NCI-H1105 treated with DMSO at 0.1 percent for 48 hours (cell line): ENCODE measurements around the gene DHRS2.

Experiments used
- DNase-seq: peaks from one replicate; lab custom pipeline; 2025; lab: John Stamatoyannopoulos, UW

DHRS2 gene

GRCh38 chr14:23612802-23613201, 23.4 kb upstream of the DHRS2 start:
- no peak for DNase-seq

DNA sequence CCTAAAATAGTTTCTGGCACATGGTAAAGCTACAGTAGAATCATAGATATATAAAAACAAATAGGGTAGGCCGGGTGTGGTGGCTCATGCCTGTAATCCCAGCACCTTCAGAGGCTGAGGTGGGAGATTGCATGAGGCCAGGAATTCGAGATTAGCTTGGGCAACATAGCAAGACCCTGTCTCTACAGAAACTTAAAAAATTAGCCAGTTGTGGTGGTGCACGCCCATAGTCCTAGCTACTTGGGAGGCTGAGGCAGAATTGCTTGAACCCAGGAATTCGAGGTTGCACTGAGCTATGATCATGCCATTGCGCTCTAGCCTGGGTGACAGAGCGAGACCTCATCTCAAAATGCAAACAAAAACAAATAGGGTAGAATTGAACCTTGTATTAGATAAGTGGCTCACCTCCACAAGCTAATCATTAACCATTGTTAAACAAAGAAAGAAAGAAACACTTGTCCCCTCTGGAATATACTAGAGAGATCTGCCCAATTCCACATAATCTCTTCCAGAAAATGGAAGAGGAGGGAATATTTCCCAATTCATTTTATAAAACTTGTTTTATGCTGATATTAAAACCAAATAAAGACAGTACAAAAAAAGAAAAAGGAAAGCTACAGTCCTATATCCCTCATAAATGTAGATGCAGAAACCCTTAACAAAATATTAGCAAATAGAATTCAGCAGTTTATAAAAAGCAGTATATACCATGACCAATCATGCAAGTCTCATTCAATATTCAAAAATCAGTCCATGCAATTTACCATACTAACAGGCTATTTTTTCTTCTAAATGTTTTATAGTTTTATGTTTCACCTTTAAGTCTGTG, 22.7 kb upstream of the DHRS2 start:
- no peak for DNase-seq

- DNase-seq = no peak
These were observed 21.8 kb upstream of the DHRS2 start for GRCh38 chr14:23614395-23614828.

GRCh38 chr14:23615856-23616255, 20.3 kb upstream of the DHRS2 start:
- no peak for DNase-seq

DNA sequence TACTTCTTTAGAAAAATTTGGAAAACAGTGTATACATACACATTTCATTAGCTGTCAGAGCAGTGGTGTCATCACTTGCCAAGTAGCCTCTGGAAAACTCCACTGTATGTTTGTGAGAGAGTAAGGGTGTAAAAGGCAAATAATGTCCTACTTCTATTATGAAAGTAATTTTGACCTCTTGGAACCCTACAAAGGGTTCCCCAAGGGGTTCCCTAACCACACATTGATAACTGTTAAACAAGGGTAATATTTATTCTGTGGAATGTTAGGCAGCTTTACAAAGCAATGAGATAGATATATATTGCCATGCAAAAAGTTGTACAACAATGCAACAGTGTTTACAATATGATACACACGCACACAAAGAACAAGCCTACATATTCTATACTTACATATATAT, 18.6 kb upstream of the DHRS2 start:
- no peak for DNase-seq

- no peak for DNase-seq
These were observed 17.7 kb upstream of the DHRS2 start for GRCh38 chr14:23618415-23618988.

DNA sequence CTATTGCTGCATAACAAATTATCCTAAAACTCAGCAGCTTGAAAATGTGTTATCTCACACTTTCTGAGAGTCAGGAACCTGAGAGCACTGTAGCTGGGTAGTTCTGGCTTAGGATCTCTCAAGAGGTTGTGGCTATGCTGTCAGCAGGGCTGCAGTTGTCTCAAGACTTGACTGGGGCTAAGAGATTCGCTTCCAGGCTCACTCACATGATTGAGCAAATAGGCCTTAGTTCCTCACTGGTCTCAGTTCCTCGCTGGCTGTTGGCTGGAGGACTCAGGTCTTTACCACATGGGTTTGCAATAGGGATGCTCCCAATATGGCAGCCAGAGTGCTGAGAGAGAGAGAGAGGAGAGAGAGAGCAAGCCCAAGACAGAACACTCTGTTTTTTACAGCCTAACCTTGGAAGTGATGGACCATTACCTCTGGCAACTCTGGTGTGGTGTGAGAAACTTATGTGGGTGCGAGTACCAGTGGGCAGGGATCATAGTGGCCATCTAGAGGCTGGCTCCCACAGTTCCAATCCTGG, 15.9 kb upstream of the DHRS2 start:
- DNase-seq = no peak

DNA sequence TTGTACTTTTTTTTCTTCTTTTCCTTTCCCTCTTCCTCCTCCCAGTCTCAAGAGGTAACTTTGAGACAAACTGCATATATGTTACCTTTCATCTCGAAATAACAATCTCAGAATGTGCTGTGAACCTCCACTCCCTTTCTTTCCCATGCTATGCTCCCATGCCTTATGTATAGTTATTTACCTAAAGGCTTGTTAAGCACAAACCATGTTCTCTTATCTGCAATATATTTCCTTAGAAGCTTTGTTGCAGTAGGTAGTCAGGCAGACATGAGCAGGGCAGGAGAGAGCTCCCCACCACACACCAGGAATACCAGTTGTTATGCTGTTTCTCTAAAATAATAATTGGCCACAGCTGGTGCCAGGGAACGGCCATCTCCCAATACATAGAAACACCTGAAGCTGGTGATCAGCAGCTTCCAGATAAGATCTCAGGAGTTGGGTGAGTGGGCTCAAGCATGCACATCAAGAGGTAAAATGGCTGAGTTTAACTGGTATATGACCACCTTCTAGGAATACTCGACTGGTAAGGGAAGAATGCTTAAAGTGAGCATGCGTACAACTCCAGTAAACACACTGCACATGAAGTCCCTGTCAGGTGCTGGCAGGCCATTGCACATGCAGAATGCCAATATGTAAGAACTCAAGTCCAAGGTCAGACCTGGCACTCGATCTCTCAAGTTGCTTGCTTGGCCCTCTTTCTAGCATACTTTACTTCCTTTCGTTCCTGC, 14.8 kb upstream of the DHRS2 start:
- DNase-seq = no peak

- DNase-seq = no peak
These were observed 14.0 kb upstream of the DHRS2 start for GRCh38 chr14:23621932-23622730.

DNA sequence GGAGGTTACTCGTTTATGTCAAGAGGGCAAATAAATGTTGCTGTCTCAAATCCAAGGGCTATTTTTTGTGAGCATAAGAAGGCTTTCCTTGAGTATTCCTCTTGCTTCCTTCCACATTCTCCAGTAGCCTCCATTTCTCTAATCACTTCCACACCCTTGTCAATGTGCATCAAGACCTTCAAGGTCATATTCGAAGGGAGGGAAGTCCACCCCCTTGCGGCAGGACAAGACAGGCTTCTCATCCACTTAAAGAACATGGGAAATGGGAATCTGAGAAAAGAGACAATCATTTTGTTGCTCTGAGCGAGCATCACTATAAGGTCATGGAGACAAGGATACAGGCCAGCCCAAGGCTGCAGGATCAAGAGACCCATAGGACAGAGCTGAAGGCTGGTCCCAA, 13.2 kb upstream of the DHRS2 start:
- DNase-seq = no peak

DNA sequence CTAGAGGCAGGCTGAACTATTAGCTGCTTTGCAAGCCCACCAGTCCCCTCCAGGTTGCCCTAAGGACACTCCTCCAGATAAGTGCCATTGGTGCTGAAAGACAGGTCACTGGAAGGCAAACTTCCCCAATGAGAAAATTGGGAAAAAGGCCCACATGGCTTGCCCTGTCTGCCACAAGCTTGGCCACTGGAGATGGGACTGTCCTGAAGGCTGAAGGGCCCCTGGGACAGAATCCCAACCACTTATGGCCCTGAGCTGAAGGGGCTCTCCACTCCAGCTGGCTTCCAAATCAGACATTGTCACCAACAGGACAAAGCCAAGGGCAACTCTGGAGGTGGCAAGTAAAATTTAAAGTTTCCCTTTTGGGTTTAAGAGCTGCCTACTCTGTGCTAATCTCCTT, 12.2 kb upstream of the DHRS2 start:
- no peak for DNase-seq

GRCh38 chr14:23624830-23625404, 11.2 kb upstream of the DHRS2 start:
- DNase-seq = no peak

DNA sequence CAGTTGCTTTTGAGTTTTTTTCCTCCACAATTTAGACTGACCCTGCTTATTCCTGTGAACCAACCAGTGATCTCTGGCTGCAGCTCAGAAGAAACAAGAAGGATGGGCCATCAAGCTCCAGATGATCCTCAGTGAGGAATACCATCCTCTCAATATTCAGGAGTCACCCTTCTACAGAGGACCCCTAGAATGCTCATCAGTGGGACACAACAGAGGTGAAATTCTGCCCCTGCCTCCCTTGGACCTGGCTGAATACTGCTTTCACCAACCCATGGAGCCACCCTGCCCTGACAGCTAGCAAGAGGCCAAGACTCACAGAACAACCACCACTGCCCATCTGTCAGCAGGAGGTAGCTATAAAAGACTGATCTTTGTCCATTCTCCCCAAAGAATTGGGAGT, 9.2 kb upstream of the DHRS2 start:
- DNase-seq = no peak

DNA sequence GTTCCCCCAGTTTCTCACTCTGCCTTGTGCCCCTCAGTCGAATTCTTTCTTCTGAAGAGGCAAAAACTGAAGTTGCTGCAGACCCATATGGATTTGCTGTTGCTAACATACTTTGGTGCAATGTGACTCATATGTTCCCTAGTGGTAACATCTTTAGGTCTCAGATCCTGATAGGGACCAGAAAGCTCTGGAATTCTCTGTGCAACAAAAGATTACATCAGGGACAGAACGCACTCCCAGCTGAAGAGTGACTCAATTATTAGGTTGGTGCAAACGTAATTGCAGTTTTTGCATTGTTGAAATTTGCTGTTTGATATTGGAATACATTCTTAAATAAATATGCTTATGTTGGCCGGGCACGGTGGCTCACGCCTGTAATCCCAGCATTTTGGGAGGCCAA, 8.2 kb upstream of the DHRS2 start:
- no peak for DNase-seq

DNA sequence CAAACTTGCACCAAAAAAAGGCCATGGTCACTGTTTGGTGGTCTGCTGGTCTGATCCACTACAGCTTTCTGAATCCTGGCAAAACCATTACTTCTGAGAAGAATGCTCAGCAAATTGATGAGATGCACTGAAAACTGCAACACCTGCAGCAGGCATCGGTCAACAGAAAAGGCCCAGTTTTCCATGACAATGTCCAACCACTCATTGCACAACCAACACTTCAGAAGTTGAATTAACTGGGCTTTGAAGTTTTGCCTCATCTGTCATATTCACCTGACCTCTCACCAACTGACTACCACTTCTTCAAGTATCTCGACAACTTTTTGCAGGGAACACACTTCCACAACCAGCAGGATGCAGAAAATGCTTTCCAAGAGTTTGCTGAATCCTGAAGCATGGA, 7.0 kb upstream of the DHRS2 start:
- DNase-seq = no peak

DNA sequence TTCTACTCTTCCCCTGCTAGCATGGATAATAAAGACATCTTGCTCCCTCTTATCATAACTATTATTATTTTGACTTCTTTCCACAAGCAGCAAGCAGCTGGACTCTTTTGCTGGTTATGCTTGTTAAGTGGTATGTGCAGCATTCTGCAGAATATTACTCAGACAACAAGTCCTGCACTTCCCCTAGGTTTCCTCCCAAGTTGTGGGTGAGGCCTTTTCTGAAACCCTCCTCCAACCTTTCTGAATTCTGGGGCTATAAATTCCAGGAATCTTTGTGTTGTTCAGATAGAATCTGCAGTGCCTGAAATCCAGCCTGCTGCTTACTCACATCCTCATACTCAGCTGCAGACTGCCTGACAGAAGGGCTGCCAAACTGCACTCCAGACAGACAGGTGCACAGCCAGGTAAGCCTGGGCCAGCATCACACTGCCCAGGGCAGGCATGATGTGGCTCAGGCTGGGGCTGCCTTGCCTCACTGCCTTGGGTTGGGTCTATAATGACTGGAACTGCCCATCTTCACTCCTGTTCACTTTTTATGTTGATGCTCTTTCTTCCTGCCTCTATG, 6.2 kb upstream of the DHRS2 start:
- DNase-seq = no peak

DNA sequence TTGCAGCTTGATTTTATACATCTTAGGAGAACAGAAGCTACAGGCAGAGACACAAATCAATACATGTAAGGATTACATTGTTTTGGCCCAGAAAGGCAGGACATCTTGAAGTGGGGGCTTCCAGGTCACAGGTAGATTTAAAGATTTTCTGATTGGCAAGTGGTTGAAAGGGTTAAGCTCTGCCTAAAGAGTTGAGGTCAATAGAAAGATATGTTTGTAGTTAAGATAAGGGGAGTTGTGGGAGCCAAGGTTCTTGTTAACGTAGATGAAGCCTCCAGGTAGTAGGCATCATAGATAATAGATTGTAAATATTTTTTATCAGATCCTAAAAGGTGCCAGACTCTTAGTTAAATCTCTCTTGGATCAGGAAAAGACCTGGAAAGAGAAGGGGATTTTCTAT, 5.5 kb upstream of the DHRS2 start:
- DNase-seq = no peak

DNA sequence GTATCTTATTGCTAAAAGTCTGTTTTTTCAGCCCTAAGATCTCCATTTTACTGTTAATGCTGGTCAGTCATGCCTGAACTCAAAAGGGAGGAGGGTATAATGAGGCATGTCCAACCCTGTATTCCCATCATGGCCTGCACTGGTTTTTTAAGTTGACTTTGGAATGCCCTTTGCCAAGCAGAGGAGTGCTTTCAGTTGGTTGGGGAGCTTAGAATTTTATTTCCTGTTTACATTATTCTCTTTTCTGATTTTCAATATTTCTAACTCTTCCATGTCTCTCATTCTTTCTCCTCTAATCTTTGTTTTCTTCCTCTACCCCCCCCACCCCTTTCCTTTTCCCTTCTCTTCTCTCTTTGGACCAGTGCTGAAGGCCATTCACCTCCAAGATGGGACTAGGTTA, 4.9 kb upstream of the DHRS2 start:
- DNase-seq = no peak

GRCh38 chr14:23631702-23632460, 4.3 kb upstream of the DHRS2 start:
- DNase-seq = peak; percentile 79

GRCh38 chr14:23632461-23633159, 3.6 kb upstream of the DHRS2 start:
- no peak for DNase-seq
